GM19328 (cell line): ENCODE measurements around the gene MYH14.
"Not testable (repeated sequence)": the region's sequence is repeated elsewhere in the genome, so short reads cannot be mapped to it uniquely, and the experiment has no call there.

Source experiments
- ATAC-seq: cut with Tn5 transposase; IDR thresholded peaks from one replicate; pipeline ENCODE4 v1.9.1; 2021; ENCODE audit warnings: mild to moderate bottlenecking, moderate library complexity; ENCODE audit not compliant: unreplicated experiment

MYH14 gene

DNA sequence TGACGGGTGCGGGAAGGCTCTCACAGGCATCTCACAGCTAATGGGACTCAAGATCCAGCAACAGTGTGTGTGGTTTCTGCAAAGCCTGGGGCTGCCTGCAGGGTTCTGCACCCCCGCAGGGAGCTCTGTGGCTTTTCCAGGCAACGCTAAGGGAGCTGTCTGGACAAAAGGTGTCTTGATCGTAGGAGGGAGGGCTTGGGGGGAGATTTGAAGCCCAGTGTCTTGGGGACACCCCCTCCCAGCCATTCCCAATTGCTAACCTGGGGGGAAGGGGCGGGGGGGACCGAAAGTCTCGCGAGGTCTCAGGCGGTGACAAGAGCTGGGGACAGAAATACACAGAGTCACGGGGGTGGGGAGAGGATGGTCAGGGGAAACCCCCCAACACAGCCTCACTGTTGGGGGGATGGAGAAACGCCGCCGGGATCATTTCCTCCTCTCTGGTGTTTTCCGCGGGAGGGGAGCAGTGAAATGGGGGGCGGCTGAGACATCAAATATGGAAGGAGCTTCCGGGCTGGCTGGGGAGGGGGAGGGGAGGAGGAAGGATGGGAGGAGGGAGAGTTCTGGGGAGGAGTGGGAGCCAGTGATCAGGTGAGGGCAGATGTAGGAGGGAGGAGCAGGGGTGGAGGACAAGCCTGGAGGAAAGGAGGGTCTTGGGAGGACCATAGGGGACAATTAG, 112.5 kb downstream of the MYH14 start:
- ATAC-seq: no peak

DNA sequence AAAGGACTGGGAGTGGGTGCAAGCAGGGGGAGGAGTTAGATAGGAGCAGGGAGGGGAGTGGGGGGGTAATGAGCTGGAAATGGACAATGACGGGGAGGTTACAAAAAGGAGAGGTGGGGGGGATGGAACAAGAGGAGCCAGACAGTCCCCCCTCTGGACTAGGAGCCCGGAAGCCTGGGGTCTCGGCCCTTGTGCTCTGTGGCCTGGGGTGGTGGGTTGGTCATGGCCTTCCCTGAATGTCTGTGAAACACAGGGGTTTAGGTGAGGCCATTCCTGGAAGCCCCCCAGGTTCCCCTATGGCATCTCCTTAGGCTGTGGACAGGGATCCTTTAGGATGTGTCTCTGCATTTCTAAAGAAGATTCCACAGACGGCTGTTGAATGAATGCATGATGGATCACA, 113.7 kb downstream of the MYH14 start:
- no peak for ATAC-seq

DNA sequence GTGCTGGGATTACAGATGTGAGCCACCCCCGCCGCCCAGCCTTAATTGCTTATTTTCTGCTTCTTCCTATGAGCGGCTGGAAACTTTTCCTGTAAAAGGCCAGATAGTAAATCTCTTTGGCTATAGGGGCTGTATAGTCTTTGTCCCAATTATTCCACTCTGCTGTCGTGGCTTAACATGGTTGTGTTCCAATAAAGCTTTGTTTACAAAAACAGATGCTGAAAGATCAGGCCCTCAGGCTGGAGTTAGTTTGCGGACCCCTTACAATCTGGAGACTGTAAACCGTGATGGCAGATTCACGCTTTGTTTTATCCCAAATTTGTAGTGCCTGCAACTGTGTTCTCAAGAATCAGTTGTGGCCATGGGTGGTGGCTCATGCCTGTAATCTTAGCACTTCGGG, 115.0 kb downstream of the MYH14 start:
- ATAC-seq: no peak

DNA sequence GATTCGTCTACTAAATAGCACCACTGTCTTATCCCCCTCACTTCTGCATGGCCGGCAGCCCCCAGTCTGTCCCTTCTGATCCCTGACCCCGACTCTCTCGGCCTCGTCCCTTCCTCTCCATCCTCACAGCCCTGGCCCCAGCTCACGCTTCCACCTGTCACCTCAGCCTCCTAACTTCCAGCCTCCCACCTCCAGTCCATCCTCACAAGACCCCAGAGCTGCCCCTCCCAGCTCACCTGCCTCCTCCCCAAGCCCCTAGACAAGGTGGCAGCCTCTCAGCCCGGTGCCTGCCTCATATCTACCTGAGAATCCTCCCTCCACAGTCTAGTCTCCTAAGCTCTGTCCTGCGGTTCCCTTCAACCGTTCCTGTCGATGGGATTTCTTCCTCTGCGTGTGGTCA, 115.7 kb downstream of the MYH14 start:
- no peak for ATAC-seq

DNA sequence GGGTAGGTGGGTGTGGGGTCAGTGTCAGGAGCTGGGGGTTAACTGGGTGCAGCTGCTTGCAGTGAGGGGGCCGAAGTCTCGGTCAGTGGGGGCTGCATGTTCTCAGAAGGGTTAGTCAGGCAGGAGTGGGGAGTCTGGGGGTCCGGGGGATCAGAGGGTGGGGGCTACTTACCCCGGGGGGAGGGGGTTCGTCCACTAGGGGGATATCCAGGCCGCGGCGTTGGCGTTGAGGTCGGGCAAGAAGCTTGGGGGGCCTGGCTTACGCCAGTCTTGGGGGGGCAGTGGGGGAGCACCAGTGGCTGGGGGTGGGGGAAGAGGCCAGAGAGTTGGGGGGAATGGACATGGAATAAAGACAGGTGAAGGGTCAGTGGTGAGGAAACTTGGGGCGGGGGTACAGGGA, 116.6 kb downstream of the MYH14 start:
- ATAC-seq: no peak

DNA sequence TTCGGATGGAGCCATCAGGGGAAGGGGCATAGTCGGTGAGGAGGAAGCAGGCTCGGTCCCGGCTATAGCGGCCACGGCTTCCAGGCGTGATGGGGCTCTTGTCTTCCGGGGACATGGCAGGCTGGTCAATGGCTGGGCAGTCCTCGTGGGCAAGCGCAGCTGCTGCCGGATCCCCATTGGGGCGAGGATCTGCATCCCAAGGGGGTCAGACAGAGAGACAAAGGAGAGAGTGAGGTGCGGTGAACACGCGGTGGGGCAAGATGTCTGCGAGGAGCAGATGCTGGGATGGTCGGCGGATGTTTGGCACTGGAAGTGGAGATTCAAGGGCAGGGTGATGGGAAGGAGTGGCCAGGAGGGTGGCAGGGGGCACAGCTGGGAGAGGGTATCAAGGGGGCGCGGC, 117.2 kb downstream of the MYH14 start:
- no peak for ATAC-seq

DNA sequence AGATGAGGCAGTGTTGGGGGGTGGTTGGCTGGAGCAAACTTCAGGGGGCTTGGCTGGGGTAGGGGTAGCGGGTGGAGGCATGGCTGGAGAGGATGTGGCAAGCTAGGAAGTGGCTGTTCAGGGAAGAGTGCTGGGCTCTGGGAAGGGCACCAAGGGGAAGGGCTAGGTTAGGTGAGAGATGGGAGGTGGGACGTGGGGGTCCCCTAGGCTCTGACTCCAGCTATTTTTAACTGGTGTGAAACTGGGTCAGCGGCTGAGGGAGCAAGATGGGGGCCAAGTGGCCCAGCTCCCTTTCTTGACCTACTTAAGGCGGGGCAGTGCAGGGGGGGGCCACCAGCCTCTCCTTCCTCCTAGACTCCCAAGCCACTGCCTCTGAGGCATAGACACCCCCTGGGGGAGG, 118.4 kb downstream of the MYH14 start:
- ATAC-seq: no peak

DNA sequence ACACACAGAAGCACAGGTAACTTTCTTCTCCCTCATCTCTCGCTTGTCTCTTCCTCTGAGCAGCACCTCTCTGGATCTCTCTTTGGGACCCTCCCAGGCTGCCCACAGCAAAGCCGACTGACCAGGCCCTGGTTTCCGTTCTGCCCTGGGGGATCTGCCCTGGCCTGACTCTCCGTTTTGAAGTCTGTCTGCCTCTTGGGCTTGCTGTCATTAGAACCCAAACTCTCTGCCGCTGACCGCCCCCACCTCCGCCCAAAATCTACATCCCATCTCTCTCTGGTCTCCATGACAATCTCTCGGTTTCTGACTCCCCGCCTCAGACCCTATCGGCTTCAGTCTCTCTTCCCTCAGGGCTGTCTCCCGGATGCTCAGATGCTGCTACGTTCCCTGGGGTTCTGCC, 118.8 kb downstream of the MYH14 start:
- no peak for ATAC-seq

DNA sequence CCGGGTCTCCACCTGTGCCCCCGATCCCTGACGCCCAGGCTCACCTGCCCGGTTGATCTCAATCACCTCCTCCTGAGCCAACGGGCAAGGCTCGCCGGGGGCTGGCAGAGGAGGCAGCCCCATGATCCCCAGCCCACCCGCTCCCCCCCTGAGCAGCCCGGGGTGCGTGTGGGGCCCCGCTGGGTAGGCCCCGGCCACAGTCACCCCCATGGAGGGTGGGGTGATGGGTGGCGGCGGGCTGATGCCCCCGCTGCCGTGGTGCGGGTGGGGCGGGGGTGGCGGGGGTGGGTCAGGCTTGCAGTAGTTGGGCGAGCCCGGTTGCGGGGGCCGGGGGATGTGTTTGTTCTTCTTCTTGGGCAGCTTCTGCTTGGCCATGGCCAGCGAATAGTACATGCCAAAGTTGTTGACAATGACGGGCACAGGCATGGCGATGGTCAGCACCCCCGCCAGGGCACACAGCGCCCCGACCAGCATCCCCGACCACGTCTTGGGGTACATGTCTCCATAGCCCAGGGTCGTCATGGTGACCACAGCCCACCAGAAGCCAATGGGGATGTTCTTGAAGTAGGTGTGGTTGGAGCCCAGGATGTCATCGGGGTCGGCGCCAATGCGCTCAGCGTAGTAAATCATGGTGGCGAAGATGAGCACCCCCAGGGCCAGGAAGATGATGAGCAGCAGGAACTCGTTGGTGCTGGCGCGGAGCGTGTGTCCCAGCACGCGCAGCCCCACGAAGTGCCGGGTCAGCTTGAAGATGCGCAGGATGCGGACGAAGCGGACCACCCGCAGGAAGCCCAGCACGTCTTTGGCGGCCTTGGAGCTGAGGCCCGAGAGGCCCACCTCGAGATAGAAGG, 119.7 kb downstream of the MYH14 start:
- ATAC-seq: no peak

DNA sequence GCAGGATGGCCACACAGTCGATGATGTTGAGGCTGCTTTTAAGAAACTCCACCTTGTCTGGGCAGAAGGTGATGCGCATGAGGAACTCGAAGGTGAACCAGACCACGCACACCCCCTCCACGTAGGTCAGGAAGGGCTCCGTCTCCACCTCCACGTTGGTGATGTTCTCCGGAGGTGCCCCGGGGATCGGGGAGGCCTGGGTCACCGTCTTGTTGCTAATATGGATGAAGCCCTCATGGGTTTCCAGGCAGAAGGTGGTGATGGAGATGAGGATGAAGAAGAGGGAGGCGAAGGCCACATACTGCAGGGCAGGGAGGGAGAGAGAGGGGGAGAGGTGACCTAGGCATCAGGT, 120.3 kb downstream of the MYH14 start:
- ATAC-seq: no peak

DNA sequence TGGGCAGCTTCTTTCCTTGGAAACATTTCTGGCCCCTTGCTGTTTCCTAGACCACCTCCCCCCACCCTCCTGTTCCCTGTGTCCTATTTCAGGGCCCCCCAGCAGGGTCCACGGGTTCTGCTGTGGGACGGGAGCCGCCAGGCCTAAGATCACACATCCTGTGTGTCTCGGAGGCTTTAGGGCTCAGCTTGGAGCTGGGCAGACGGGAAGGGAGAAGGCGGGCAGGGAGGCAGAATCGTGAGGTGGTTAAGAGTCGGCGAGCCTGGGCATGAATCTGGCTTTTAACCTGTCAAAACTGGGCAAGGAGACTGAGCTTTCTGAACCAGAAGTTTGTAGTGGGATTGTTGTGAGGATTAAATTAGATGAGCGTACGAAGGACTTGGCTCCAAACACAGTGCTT, 120.9 kb downstream of the MYH14 start:
- ATAC-seq: no peak

DNA sequence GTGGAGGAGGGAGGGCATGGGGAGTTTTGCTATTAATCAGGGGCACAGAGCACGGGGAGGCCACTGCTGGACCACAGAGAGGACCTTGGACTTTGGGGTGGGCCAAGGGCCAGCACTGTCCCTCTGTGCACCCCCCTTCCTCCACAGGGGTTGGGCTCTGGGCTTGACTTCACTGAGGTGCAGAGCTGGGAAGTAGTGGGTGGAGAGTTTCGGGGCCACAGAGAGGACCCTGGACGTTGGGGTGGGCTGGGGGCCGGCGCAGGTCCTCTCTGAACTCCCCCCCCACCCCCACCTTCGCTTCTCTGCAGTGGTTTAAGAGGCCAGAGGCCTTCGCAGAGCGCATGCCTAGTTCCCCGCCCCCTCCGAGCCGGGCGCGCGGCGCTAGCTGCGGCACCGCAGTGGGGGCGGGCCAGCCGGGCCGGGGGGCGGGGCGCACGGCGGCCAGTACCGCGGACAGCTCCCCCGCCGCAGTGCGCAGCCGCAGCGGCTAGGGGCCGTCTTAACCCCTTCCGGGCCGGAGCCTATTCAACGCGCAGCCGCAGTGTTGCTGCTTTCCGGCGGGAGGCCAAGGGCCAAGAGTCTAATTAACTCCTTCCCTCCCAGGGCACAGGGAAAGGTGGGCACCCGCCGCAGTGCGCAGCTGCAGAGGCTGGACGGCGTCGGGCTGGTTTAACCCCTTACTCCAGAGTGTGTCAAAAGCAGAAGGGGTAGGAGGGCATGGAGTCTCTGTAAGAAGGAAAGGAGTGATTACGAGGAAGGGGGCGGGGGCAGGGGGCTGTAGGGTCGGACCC, 122.1 kb downstream of the MYH14 start:
- no peak for ATAC-seq

DNA sequence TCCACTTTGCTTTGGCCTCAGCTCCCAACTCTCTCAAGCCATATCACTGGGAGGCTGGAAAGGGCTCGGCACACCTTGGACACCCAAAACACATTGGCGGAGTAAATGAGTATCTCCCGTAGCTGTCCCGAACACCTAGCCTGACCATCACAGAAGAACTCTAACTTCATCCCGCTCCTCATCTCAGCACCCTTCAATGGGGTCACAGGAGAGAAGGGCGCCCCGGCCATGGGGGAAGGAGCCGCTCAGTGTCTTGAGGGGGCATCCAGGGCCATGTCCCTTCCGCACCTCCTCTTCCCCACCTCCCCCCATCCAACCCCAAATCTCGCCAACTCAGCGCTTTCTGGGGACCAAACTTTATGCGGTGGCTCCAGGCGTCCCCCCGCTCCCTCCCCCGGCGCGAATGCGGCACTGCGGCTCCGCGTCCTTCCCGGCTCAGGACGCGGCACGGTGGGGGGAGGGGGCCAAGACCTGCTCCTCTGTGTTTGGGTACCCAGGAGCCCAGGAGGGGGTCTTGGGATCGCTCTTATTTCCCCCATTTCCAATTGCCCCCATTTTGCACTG, 122.8 kb downstream of the MYH14 start:
- ATAC-seq: no peak

DNA sequence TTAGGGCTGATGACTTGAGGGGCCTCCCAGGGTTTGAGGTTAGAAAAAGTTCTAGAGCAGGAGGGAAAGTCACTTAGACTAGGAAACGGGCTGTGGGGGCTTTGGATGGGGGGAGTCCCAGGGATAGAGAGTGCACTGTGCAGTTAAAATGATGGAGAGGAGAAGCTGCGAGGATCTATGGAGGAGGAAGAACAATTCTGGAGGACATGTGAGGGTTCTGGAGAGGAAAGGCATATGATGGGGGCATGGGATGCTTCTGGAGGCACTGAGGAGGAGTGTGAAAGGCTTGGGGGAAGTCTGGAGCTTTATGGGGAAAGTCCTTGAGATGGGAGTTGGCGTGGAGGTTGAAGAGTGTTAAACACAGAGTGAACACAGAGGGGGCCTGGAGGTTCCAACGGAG, 123.6 kb downstream of the MYH14 start:
- ATAC-seq: no peak

DNA sequence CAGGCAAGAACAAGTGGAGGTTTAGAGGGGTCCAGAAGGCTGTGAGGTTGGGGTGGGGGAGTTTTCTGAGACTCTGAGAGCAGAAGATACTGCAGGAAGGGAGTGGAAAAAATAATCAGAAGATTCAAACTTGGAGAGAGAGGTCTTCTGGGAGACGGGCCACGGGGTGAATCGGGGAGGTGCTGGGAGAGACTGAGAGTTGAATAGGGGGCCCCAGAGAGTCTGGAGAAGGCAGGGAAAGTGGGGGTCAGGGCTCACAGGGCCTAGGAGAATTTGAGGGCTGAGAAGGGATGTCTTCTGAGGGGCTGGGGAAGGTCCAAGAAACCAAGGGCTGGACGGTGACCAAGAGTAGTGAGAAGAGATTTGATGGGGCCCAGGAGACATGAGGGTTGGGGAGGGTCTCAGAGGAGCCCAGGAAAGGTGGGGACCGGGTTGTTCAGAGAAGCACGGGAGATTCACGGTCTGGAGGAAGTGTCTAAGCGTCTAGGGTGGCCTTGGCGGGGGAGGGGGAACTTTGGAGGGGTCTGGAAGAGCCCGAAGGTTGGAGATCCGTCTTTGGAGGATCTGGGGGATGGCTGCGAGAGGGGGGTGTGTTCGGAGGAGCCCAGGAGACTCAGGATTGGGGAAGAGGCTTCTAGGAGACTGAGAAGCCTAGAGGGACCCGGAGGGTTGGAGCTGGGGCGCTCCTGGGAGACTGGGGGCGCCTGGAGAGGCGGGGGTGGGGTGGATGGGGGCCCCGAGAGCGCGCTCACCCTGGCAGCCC, 124.2 kb downstream of the MYH14 start:
- ATAC-seq: no peak

DNA sequence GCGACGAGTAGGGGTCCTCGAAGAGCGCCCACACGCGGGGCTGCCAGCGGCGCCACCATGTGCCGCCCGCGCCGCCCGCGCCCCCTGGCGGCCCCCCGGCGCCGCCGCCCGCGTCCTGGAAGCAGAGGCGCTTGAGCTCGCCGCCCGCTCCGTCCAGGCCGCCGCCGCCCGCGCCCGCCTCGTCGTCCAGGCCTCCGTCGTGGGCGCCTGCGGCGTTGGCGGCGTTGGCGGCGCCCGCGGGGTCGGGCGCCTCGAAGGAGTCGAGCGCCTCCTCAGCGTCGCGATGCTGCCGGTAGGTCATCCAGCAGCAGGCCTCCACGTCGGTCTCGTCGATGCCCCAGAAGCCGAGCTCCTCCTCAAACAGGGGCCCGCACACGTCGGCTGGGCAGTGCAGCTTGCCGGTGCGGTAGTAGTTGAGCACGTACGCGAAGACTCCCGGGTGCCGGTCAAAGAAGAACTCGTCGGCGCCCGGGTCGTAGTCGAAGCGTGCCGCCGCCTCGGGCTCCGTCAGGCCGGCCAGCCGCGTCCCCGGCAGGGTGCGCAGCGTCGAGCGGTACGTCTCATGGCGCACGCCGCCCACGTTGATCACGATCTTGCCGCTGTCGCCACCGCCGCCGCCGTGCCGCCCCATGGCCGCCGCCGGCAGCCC, 124.9 kb downstream of the MYH14 start:
- ATAC-seq: no peak

DNA sequence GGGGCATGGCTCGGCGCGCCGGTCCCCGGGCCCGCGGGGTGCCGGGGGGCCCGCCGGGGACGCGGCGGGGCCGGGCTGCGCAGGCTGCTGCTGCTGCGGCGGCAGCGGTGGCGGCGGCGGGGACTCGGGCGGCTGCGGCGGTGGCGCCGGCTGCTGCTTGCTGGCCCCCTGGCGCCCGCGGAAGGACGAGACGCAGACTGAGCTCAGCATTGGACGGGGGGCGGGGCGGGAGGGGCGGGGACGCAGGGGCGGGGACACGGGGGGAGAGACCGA, 125.4 kb downstream of the MYH14 start:
- ATAC-seq: no peak

DNA sequence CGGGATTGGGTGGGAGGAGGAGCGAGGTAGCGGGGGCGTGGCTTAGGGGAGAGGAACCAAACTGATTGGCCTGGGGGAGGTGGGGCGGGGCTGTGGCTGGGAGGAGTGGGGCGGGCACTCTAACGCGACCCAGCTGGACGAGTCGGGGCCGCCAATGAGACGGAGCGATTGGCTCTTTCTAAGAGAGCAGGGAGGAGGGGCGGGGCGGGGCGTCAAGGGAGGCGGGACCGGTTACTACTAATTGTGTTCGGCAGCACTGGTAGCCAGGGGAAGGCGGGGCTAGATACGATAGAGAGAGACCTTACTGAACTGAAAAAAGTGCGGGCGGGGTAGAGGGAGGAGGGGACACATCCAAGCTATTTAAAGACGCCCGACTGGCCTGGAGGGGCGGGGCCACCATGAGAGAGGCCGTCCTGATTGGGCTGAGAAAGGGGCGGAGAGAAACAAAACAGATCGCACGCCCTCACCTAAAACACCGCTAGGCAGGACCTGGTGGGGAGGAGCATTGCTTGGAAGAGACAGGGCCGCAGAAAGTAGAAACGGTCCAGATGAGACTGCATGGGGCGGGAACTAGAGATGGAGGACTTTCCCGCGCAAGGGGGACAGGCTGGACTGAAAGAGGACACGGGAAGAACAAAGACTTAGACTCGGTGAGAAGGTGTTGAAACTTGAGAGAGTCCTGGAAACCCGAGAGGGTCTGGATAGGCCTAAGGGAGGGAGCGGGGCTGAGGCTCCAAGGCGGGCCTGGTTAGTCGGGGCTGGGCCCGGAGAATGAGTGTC, 125.9 kb downstream of the MYH14 start, which contains the start of gene KCNC3:
KCNC3 (minus strand) TSS at position 232 of the 780 bp plus-strand sequence. CDS start 295 bp downstream, outside the sequence.
- peak; percentile 40 for ATAC-seq

DNA sequence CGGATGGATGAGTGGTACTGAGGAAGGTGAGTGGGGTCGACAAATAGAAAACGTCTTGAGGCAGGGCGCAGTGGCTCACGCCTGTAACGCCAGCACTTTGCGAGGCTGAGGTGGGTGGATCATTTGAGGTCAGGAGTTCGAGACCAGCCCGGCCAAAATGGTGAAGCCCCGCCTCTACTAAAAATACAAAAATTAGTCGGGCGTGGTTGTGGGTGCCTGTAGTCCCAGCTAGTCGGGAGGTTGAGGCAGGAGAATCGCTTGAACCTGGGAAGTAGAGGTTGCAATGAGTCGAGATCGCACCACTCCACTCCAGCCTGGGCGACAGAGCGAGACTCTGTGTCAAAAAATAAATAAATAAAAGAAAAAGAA, 126.5 kb downstream of the MYH14 start:
- not testable (repeated sequence) for ATAC-seq
